Lung (tissue), 12 donors: ENCODE data around the gene DMXL2. TPM values are rescaled to one million over a fixed set of nuclear protein-coding genes. Genes with fewer than 3 reads are reported as not detected.

Source experiments
- ATAC-seq: fragments of 200-7000 bp; cut with Tn5 transposase; one replicate; pipeline ENCODE4 v1.9.1; 2020; ENCODE audit warnings: moderate number of reproducible peaks; ENCODE audit not compliant: insufficient read depth, low FRiP score
- DNase-seq, 3 donors: peaks; one replicate each; pipeline ENCODE4 v3.0.0-alpha.2; 2013 to 2017
- H3K27ac ChIP-seq, 2 donors: one replicate each; pipeline ENCODE4 v1.5.1; 2013; ENCODE audit warnings: mild to moderate bottlenecking in 2 of 2, moderate library complexity in 2 of 2, control low read depth in 1 of 2, inconsistent platforms in 1 of 2, low read depth in 1 of 2, low read length in 1 of 2
- H3K27me3 ChIP-seq, 3 donors: one replicate each; pipeline ENCODE4 v1.5.1; 2013; ENCODE audit warnings: low read length in 2 of 3; ENCODE audit not compliant: control insufficient read depth in 3 of 3, insufficient read depth in 3 of 3
- H3K36me3 ChIP-seq, 4 donors: one replicate each; pipeline ENCODE4 v1.5.1; 2013; ENCODE audit warnings: low read length in 4 of 4, mild to moderate bottlenecking in 1 of 4, moderate library complexity in 1 of 4; ENCODE audit not compliant: control insufficient read depth in 4 of 4, insufficient read depth in 4 of 4
- H3K4me1 ChIP-seq, 5 donors: one replicate each; pipeline ENCODE4 v1.5.1; 2013; ENCODE audit warnings: low read length in 5 of 5, mild to moderate bottlenecking in 2 of 5, moderate library complexity in 1 of 5; ENCODE audit not compliant: control insufficient read depth in 5 of 5, insufficient read depth in 5 of 5
- H3K4me3 ChIP-seq: one replicate; pipeline ENCODE4 v1.5.1; 2013; ENCODE audit warnings: mild to moderate bottlenecking, control low read depth, moderate library complexity
- H3K9ac ChIP-seq, 2 donors: one replicate each; pipeline ENCODE4 v1.5.1; 2013; ENCODE audit warnings: low read length in 2 of 2, control low read depth in 1 of 2; ENCODE audit not compliant: insufficient read depth in 1 of 2
- H3K9me3 ChIP-seq, 4 donors: one replicate each; pipeline ENCODE4 v1.5.1; 2013; ENCODE audit warnings: low read length in 3 of 4, mild to moderate bottlenecking in 1 of 4, moderate library complexity in 1 of 4; ENCODE audit not compliant: control insufficient read depth in 4 of 4, insufficient read depth in 3 of 4
- WGBS, 2 donors: extraction: QIAGEN DNeasy Blood & Tissue Kit; methylation state at CpG; one replicate each; pipeline ENCODE4 v1.1.7; 2013; 5-methylcytosine and 5-hydroxymethylcytosine counted together
- polyA plus RNA-seq, 2 donors: library from polyadenylated mRNA; stranded (reverse); fragments of 200-250 nt; gene quantifications; one replicate each; pipeline ENCODE4 v1.2.1, GENCODE V29; 2013
- total RNA-seq, 2 donors: library from RNA; depleted of rRNA in 1 of 2; stranded (reverse); fragments of >200 nt in 1 of 2; gene quantifications; one replicate each; pipeline ENCODE4 v1.2.1, GENCODE V29; 2014 to 2021
- TF ChIP-seq, protein P1 (sequence below): IDR thresholded peaks from 2 replicates; pipeline ENCODE4 v1.5.1; 2012; ENCODE audit warnings: mild to moderate bottlenecking; ENCODE audit errors: control extremely low read depth, extremely low read depth
- donor health status: control.
- donor health status: control.
- donor health status: Bipolar disorder and iron deficiency.
- donor health status: healthy.
- donor health status: DM: yes; HTN: yes; CAD: no.

The DMXL2 gene
- total and polyA plus RNA-seq, 4 donors: 40.9 to 105 (median 75.3) TPM

DNA sequence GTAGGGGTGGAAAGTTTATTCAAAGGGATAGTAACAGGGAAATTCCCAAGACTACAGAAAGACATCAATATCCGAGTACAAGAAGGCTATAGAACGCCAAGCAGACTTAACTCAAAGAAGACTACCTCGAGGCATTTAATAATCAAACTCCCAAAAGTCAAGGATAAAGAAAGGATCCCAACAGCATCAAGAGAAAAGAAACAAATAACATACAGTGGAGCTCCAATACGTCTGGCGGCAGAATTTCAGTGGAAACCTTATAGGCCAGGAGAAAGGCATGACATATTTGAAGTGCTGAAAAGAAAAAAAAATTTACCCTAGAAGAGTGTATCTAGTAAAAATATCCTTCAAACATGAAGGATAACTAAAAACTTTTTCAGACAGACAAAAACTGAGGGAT is 95.6 kb downstream of the DMXL2 start:
- TF ChIP-seq, protein P1, sequence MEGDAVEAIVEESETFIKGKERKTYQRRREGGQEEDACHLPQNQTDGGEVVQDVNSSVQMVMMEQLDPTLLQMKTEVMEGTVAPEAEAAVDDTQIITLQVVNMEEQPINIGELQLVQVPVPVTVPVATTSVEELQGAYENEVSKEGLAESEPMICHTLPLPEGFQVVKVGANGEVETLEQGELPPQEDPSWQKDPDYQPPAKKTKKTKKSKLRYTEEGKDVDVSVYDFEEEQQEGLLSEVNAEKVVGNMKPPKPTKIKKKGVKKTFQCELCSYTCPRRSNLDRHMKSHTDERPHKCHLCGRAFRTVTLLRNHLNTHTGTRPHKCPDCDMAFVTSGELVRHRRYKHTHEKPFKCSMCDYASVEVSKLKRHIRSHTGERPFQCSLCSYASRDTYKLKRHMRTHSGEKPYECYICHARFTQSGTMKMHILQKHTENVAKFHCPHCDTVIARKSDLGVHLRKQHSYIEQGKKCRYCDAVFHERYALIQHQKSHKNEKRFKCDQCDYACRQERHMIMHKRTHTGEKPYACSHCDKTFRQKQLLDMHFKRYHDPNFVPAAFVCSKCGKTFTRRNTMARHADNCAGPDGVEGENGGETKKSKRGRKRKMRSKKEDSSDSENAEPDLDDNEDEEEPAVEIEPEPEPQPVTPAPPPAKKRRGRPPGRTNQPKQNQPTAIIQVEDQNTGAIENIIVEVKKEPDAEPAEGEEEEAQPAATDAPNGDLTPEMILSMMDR: no peak
- no peak overlapping the region for H3K4me3 ChIP-seq
- H3K36me3 ChIP-seq: peaks cover 2 to 9% (median 3%) of the 10 kb centered on the region in 4 donors
- no peaks in the 10 kb centered on the region for H3K27me3 ChIP-seq
- H3K9me3 ChIP-seq: peaks cover 0 to 11% (median 3%) of the 10 kb centered on the region in 4 donors
- H3K27ac ChIP-seq: no peak overlapping the region
- no peak for ATAC-seq
- no peaks in the 10 kb centered on the region for H3K4me1 ChIP-seq
- DNase-seq: no peak
- WGBS, 2 donors: 97 to 98% methylated on average over 5 of the region's 5 CpGs
- H3K9ac ChIP-seq: no peak overlapping the region

DNA sequence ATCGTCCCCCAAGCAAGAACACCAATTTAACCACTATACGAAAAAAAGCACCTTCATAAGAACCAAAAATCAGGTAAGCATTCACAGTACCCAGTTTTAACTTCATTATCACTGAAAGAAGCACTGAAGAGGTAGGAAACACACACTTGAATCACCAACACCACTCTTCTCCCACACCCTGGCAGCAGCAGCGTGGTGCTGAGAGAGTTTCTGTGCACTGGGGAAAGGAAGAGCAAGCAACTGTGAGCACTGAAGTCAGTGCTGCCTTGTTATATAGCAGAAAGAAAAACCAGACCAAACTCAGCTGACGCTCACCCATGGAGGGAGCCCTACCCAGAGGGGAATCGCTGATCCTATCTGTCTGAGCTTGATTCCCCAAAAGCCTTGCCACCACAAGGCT is 98.2 kb downstream of the DMXL2 start:
- Histone ChIP-seq H3K27me3 (no peaks in the 10 kb centered on the region), H3K4me3 (no peak overlapping the region), H3K27ac (no peak overlapping the region), H3K9ac (no peak overlapping the region), H3K36me3 (peaks cover 0 to 9% (median 2%) of the 10 kb centered on the region in 4 donors), H3K9me3 (peaks cover 0 to 5% (median 3%) of the 10 kb centered on the region in 4 donors), H3K4me1 (no peaks in the 10 kb centered on the region)
- TF ChIP-seq, protein P1: no peak
- ATAC-seq (no peak), DNase-seq (no peak)
- 95 to 98% methylated on average over 5 of the region's 5 CpGs for WGBS, 2 donors

DNA sequence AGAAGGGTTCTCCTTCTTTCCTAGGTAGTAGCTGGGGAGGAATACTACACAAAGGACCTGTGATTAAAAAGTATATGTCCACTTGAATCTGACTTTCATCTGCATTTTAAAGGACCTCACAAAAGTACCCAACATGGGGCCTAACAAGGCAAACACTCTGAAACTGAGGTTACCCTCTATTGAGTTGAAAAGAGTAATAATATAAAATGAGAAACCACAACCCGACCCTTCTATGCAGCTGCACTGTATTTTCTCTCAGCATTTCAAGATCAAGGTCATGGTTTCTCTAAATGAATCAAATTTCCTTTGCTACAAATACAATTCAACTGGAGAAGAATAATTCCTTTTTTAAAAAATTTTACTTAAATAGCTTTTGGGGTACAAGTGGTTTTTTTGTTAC is 106.3 kb downstream of the DMXL2 start:
- ATAC-seq: no peak
- WGBS, 2 donors: 93 to 94% methylated on average over 1 of the region's 1 CpG
- Histone ChIP-seq H3K27ac (no peak overlapping the region), H3K36me3 (peaks cover 0 to 9% (median 2%) of the 10 kb centered on the region in 4 donors), H3K9me3 (no peaks in the 10 kb centered on the region), H3K27me3 (no peaks in the 10 kb centered on the region), H3K4me1 (no peaks in the 10 kb centered on the region), H3K9ac (no peak overlapping the region), H3K4me3 (no peak overlapping the region)
- DNase-seq: no peak
- TF ChIP-seq, protein P1: no peak

DNA sequence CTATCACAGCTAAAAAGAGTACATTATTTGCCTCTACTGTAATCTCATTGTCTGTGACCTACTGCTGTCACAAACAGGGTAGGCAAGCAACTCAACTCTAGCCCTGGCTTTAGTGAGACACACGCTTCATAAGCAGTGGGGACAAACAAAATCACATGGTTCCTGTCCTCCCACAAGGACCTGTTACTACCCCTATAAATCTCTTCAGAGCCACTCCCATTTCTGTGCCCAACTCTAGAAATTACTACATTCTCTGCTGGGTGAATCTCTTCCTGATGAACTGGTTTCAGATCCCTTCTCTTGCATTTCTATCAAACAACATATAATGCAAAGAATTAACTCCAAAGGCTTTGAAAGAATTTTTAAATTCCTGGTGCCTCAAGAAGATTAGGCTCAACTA is 117.3 kb downstream of the DMXL2 start:
- no peak overlapping the region for H3K4me3 ChIP-seq
- DNase-seq (no peak), ATAC-seq (no peak)
- no peak overlapping the region for H3K9ac ChIP-seq
- no peak overlapping the region for H3K27ac ChIP-seq
- no peaks in the 10 kb centered on the region for H3K9me3 ChIP-seq
- TF ChIP-seq, protein P1: no peak
- H3K4me1 ChIP-seq: no peaks in the 10 kb centered on the region
- WGBS, 2 donors: 88 to 92% methylated on average over 1 of the region's 1 CpG
- H3K27me3 ChIP-seq: no peaks in the 10 kb centered on the region
- peaks cover 0 to 6% (median 5%) of the 10 kb centered on the region in 4 donors for H3K36me3 ChIP-seq
